Loucy (cell line): Measurements from ENCODE around the gene DUSP12.

Experiments
- H2AFZ ChIP-seq: fragments of 200-600 bp; sonication (generic); 2 replicates; pipeline ENCODE4 v1.6.0; 2016; ENCODE audit warnings: antibody characterized with exemption, mild to moderate bottlenecking, low read length, moderate library complexity
- H3F3A ChIP-seq: fragments of 200-600 bp; 2 replicates; pipeline ENCODE4 v1.6.0; 2016; ENCODE audit warnings: antibody characterized with exemption, low read depth, mild to moderate bottlenecking
- H3K27me3 ChIP-seq: fragments of 200-600 bp; sonication (generic); 2 replicates; pipeline ENCODE4 v1.6.1; 2014; ENCODE audit warnings: low read length, mild to moderate bottlenecking; ENCODE audit not compliant: insufficient read depth, poor library complexity, severe bottlenecking
- H3K36me3 ChIP-seq: fragments of 200-600 bp; sonication (generic); 2 replicates; pipeline ENCODE4 v1.6.1; 2016; ENCODE audit warnings: low read length; ENCODE audit not compliant: insufficient read depth
- H3K4me1 ChIP-seq: fragments of 200-600 bp; sonication (generic); 2 replicates; pipeline ENCODE4 v1.5.1; 2014; ENCODE audit warnings: low read length, mild to moderate bottlenecking; ENCODE audit not compliant: insufficient read depth, poor library complexity, severe bottlenecking
- H3K4me2 ChIP-seq: fragments of 200-600 bp; sonication (generic); 2 replicates; pipeline ENCODE4 v1.6.0; 2014; ENCODE audit warnings: antibody characterized with exemption, low read length, low read depth, mild to moderate bottlenecking; ENCODE audit not compliant: poor library complexity, severe bottlenecking
- H3K4me3 ChIP-seq: fragments of 200-600 bp; sonication (generic); 2 replicates; pipeline ENCODE4 v1.5.1; 2014; ENCODE audit warnings: low read length, mild to moderate bottlenecking, mixed read lengths; ENCODE audit not compliant: poor library complexity, severe bottlenecking
- H3K79me2 ChIP-seq: fragments of 200-600 bp; sonication (generic); 2 replicates; pipeline ENCODE4 v1.6.1; 2014; ENCODE audit warnings: low read length; ENCODE audit not compliant: insufficient read depth
- H3K9ac ChIP-seq: fragments of 200-600 bp; sonication (generic); 2 replicates; pipeline ENCODE4 v1.6.0; 2014; ENCODE audit warnings: mild to moderate bottlenecking, low read depth, low read length, moderate library complexity; ENCODE audit not compliant: poor library complexity, severe bottlenecking
- H3K9me2 ChIP-seq: fragments of 200-600 bp; sonication (generic); replicated peaks from 2 replicates; pipeline ENCODE4 v1.6.1; 2016; ENCODE audit warnings: low read depth, low read length, mixed read lengths
- H3K9me3 ChIP-seq: fragments of 200-600 bp; sonication (generic); 2 replicates; pipeline ENCODE4 v1.6.1; 2014; ENCODE audit warnings: mild to moderate bottlenecking, antibody characterized with exemption, low read length, low read depth; ENCODE audit not compliant: insufficient read depth
- H4K20me1 ChIP-seq: fragments of 200-600 bp; sonication (generic); 2 replicates; pipeline ENCODE4 v1.6.0; 2014; ENCODE audit warnings: antibody characterized with exemption, low read length, mild to moderate bottlenecking; ENCODE audit not compliant: insufficient read depth, poor library complexity, severe bottlenecking
- EZH2phosphoT487 ChIP-seq: fragments of 200-600 bp; IDR thresholded peaks from 2 replicates; pipeline ENCODE4 v1.6.1; 2018; ENCODE audit warnings: antibody characterized with exemption, mild to moderate bottlenecking, moderate library complexity, borderline replicate concordance
- TF ChIP-seq, protein P1 (sequence below): fragments of 200-600 bp; sonication (generic); conservative IDR thresholded peaks from 2 replicates; pipeline ENCODE4 v1.5.1; 2014; ENCODE audit warnings: mild to moderate bottlenecking, antibody characterized with exemption, low read length

Gene DUSP12

DNA sequence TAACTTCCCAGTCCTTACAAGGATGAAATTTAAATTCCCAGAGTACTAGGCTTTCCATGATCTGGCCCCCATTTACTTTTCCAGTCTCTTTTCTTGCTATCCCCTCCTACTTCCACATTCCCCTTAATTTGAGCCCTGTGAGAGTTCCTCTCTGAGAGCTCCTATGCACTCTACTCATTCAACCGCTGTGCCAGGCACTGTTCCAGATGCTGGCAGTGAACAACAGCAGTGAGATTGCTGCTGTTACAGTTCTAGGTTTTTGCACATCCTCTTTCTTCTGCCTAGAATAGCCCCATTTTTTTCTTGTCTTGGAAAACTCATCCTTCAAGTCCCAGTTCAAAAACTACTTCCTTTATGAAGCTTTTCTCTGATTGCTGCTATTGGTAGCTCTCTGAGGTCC lies 35.4 kb downstream of the DUSP12 start:
- TF ChIP-seq, protein P1, sequence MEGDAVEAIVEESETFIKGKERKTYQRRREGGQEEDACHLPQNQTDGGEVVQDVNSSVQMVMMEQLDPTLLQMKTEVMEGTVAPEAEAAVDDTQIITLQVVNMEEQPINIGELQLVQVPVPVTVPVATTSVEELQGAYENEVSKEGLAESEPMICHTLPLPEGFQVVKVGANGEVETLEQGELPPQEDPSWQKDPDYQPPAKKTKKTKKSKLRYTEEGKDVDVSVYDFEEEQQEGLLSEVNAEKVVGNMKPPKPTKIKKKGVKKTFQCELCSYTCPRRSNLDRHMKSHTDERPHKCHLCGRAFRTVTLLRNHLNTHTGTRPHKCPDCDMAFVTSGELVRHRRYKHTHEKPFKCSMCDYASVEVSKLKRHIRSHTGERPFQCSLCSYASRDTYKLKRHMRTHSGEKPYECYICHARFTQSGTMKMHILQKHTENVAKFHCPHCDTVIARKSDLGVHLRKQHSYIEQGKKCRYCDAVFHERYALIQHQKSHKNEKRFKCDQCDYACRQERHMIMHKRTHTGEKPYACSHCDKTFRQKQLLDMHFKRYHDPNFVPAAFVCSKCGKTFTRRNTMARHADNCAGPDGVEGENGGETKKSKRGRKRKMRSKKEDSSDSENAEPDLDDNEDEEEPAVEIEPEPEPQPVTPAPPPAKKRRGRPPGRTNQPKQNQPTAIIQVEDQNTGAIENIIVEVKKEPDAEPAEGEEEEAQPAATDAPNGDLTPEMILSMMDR: no peak
- Histone ChIP-seq H3K4me3 (no peak overlapping the region), H3K4me2 (no peak overlapping the region)

DNA sequence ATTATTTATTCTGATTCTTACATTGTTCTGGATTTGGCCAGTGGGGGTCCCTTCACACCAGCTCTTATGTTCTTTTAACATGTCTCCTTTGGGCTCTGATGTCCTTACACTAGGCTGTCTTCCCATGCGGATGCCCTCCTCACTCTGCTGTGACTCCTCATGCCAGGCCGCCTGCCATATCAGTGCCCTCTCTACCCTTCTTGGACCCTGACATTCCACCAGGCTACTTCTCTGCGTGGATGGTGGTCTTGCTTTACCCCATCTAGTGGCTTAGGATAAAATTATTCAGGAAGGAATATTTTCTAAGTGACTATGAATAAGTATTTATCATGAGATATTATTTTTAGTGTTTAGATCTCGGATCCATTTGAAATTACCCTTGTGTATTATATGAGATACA lies 37.8 kb downstream of the DUSP12 start:
- no peaks in the 10 kb centered on the region for H3K4me1 ChIP-seq
- peaks cover 7% of the 10 kb centered on the region; the same call in 1 of the 2 replicates for H3F3A ChIP-seq
- no peaks in the 10 kb centered on the region for H3K27me3 ChIP-seq
- peaks cover 5% of the 10 kb centered on the region for H4K20me1 ChIP-seq
- no peak overlapping the region for H2AFZ ChIP-seq
- H3K4me2 ChIP-seq: no peak overlapping the region
- no peaks in the 10 kb centered on the region for H3K9me3 ChIP-seq
- no peak overlapping the region for H3K4me3 ChIP-seq
- no peaks in the 10 kb centered on the region for H3K9me2 ChIP-seq
- no peak overlapping the region for H3K9ac ChIP-seq
- TF ChIP-seq EZH2phosphoT487: no peak
- TF ChIP-seq, protein P1: peak; percentile 57
- H3K36me3 ChIP-seq: peaks cover 84% of the 10 kb centered on the region
- peaks cover 17% of the 10 kb centered on the region; the same call in 1 of the 2 replicates for H3K79me2 ChIP-seq

More for the DNA sequence above, 35.4 kb downstream of the DUSP12 start:
- Histone ChIP-seq H2AFZ (no peak overlapping the region), H3K4me1 (no peaks in the 10 kb centered on the region), H3K9ac (no peak overlapping the region), H3K79me2 (peaks cover 32% of the 10 kb centered on the region), H3K9me3 (no peaks in the 10 kb centered on the region), H4K20me1 (peaks cover 5% of the 10 kb centered on the region), H3K27me3 (no peaks in the 10 kb centered on the region), H3K36me3 (peaks cover 77% of the 10 kb centered on the region), H3K9me2 (no peaks in the 10 kb centered on the region), H3F3A (no peaks in the 10 kb centered on the region; the same call in 1 of the 2 replicates)

DNA sequence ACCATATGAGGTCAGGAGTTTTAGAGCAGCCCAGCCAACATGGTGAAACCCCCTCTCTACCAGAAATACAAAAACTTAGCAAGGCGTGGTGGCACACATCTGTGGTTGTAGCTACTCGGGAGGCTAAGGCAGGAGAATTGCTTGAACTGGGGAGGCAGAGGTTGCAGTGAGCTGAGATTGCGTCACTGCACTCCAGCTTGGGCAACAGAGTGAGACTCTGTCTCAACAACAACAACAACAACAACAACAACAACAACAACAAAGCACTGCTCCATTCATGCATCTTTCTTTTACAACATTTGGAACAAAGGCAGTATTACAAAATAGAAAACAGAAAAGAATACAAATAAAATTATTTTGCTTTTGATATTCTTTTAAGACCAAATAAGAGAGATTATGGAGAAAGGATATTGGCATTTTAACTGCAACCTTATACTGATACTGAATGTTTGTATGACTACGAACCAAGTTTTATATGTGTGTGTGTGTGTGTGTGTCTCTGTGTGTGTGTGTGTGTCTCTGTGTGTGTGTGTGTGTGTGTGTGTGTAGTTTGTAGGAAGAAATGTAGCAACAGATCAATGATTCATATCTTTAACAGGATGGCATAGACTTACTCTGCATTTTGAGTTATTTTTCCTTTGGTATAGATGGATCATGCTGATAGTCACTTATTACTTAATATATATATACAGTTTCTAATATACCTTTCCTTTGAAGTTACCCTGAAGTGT lies 41.2 kb downstream of the DUSP12 start:
- no peaks in the 10 kb centered on the region for H3K27me3 ChIP-seq
- H2AFZ ChIP-seq: no peak overlapping the region
- no peaks in the 10 kb centered on the region for H3K4me1 ChIP-seq
- H3F3A ChIP-seq: peaks cover 7% of the 10 kb centered on the region; the same call in 1 of the 2 replicates
- TF ChIP-seq, protein P1: no peak
- TF ChIP-seq EZH2phosphoT487: no peak
- peaks cover 11% of the 10 kb centered on the region; the same call in 1 of the 2 replicates for H3K79me2 ChIP-seq
- no peaks in the 10 kb centered on the region for H3K9me3 ChIP-seq
- H4K20me1 ChIP-seq: peaks cover 5% of the 10 kb centered on the region
- H3K4me2 ChIP-seq: no peak overlapping the region
- H3K36me3 ChIP-seq: peaks cover 82% of the 10 kb centered on the region
- no peak overlapping the region for H3K9ac ChIP-seq
- H3K9me2 ChIP-seq: no peaks in the 10 kb centered on the region
- H3K4me3 ChIP-seq: no peak overlapping the region
